ENCODE results near the gene ZMIZ1.

DNA sequence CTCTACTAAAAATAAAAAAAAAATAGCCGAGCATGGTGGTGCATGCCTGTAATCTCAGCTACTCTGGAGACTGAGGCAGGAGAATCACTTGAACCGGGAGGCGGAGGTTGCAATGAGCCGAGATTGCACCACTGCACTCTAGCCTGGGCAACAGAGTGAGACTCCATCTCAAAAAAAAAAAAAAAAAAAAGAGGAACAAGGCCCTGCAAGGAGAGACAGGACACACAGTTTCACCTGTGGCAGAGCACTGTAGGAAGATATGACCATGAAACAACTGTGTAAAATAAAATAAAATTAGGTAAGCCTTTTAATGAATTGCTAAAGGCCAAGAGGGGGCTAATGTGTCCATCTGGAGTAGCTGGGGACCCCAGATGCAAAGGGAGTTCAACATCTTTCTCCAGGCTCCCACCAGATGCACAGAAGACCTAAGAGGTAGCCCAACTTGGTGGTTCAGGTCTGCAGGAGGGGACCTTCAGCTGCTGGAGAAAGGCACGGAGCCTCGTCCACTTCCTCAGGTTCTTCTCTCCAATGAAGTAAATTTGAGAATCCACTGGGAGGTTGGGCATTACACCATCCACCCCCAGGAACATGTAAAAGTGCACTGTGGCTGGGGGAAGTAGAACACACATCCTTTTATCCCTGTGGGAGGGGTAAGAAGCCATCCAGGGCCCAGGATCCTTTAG, 291.2 kb downstream of the ZMIZ1 start:
- no peak for TF ChIP-seq EZH2phosphoT487 (IDR thresholded peaks at IDR 0.05; ENCODE audit: borderline replicate concordance)
- TF ChIP-seq, protein P1, sequence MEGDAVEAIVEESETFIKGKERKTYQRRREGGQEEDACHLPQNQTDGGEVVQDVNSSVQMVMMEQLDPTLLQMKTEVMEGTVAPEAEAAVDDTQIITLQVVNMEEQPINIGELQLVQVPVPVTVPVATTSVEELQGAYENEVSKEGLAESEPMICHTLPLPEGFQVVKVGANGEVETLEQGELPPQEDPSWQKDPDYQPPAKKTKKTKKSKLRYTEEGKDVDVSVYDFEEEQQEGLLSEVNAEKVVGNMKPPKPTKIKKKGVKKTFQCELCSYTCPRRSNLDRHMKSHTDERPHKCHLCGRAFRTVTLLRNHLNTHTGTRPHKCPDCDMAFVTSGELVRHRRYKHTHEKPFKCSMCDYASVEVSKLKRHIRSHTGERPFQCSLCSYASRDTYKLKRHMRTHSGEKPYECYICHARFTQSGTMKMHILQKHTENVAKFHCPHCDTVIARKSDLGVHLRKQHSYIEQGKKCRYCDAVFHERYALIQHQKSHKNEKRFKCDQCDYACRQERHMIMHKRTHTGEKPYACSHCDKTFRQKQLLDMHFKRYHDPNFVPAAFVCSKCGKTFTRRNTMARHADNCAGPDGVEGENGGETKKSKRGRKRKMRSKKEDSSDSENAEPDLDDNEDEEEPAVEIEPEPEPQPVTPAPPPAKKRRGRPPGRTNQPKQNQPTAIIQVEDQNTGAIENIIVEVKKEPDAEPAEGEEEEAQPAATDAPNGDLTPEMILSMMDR (conservative IDR thresholded peaks at IDR 0.05; ENCODE audit: low read length) = no peak

All from Loucy (cell line).